Measurements from ENCODE around the gene MICOS13. TPM values are rescaled to one million over a fixed set of nuclear protein-coding genes. Genes with fewer than 3 reads are reported as not detected.

MICOS13 gene
- total RNA-seq, 4 donors from 2014 or later, result 37.2 to 67.1 (median 58.1) TPM

GRCh38 chr19:5635427-5635826 lies 44.9 kb downstream of the MICOS13 start:
- TF ChIP-seq POLR2A (IDR thresholded peaks at IDR 0.05), result no peak
- TF ChIP-seq CTCF (IDR thresholded peaks at IDR 0.05), result no peak
- Histone ChIP-seq H3K4me3 (no peak overlapping the region), H3K27me3 (no peaks in the 10 kb centered on the region), H3K9me3 (no peaks in the 10 kb centered on the region), H3K36me3 (no peaks in the 10 kb centered on the region), H3K4me1 (peaks cover 28% of the 10 kb centered on the region), H3K27ac (no peak overlapping the region)
- WGBS, result 87% methylated on average over 6 of the region's 6 CpGs
- no peak for DNase-seq (ENCODE audit: low spot score in 2 of 2)

- no peak overlapping the region for H3K4me3 ChIP-seq
- DNase-seq (ENCODE audit: low spot score in 2 of 2), result no peak
- H3K36me3 ChIP-seq, result peaks cover 24% of the 10 kb centered on the region
- H3K4me1 ChIP-seq, result peaks cover 44% of the 10 kb centered on the region
- TF ChIP-seq EP300 (IDR thresholded peaks at IDR 0.05), result no peak
- TF ChIP-seq POLR2AphosphoS5 (IDR thresholded peaks at IDR 0.05), result no peak
- TF ChIP-seq CTCF (IDR thresholded peaks at IDR 0.05), result no peak
- no peak for TF ChIP-seq POLR2A (IDR thresholded peaks at IDR 0.05)
- no peaks in the 10 kb centered on the region for H3K27me3 ChIP-seq
- WGBS, result 66% methylated on average over 5 of the region's 5 CpGs
- no peak overlapping the region for H3K27ac ChIP-seq
- no peaks in the 10 kb centered on the region for H3K9me3 ChIP-seq
These were observed 47.7 kb downstream of the MICOS13 start for GRCh38 chr19:5632657-5633056.

GRCh38 chr19:5632241-5632612 lies 48.1 kb downstream of the MICOS13 start:
- H3K4me3 ChIP-seq, result no peak overlapping the region
- WGBS, result 72% methylated on average over 4 of the region's 4 CpGs

GRCh38 chr19:5631567-5632240 lies 48.6 kb downstream of the MICOS13 start:
- H3K27ac ChIP-seq, result peak overlapping the region; percentile 59
- H3K36me3 ChIP-seq, result peaks cover 33% of the 10 kb centered on the region
- no peaks in the 10 kb centered on the region for H3K9me3 ChIP-seq
- H3K4me1 ChIP-seq, result peaks cover 49% of the 10 kb centered on the region
- TF ChIP-seq EP300 (IDR thresholded peaks at IDR 0.05), result no peak
- TF ChIP-seq POLR2A (IDR thresholded peaks at IDR 0.05), result no peak
- TF ChIP-seq POLR2AphosphoS5 (IDR thresholded peaks at IDR 0.05), result no peak
- H3K27me3 ChIP-seq, result no peaks in the 10 kb centered on the region
- DNase-seq (ENCODE audit: low spot score in 2 of 2), result no peak
- no peak overlapping the region for H3K4me3 ChIP-seq
- 60% methylated on average over 9 of the region's 9 CpGs for WGBS

More at GRCh38 chr19:5632241-5632612, 48.1 kb downstream of the MICOS13 start:
- H3K27ac ChIP-seq, result peak overlapping the region; percentile 59
- DNase-seq (ENCODE audit: low spot score in 2 of 2), result no peak
- peaks cover 28% of the 10 kb centered on the region for H3K36me3 ChIP-seq
- H3K27me3 ChIP-seq, result no peaks in the 10 kb centered on the region
- TF ChIP-seq POLR2AphosphoS5 (IDR thresholded peaks at IDR 0.05) (no peak), EP300 (IDR thresholded peaks at IDR 0.05) (no peak), POLR2A (IDR thresholded peaks at IDR 0.05) (no peak), CTCF (IDR thresholded peaks at IDR 0.05) (no peak)
- H3K4me1 ChIP-seq, result peaks cover 44% of the 10 kb centered on the region
- no peaks in the 10 kb centered on the region for H3K9me3 ChIP-seq

- peaks cover 72% of the 10 kb centered on the region for H3K4me1 ChIP-seq
- TF ChIP-seq CTCF (IDR thresholded peaks at IDR 0.05) (no peak), EP300 (IDR thresholded peaks at IDR 0.05) (no peak), POLR2AphosphoS5 (IDR thresholded peaks at IDR 0.05) (no peak), POLR2A (IDR thresholded peaks at IDR 0.05) (no peak)
- no peak overlapping the region for H3K4me3 ChIP-seq
- peak overlapping the region; percentile 16 for H3K27ac ChIP-seq
- no peaks in the 10 kb centered on the region for H3K27me3 ChIP-seq
- no peaks in the 10 kb centered on the region for H3K9me3 ChIP-seq
- H3K36me3 ChIP-seq, result peaks cover 42% of the 10 kb centered on the region
- WGBS, result 83% methylated on average over 9 of the region's 9 CpGs
- no peak for DNase-seq (ENCODE audit: low spot score in 2 of 2)
These were observed 51.3 kb downstream of the MICOS13 start for GRCh38 chr19:5628919-5629481.

All from suprapubic skin (tissue), 4 donors.